ENCODE data around the gene MATN1.

Gene MATN1

DNA sequence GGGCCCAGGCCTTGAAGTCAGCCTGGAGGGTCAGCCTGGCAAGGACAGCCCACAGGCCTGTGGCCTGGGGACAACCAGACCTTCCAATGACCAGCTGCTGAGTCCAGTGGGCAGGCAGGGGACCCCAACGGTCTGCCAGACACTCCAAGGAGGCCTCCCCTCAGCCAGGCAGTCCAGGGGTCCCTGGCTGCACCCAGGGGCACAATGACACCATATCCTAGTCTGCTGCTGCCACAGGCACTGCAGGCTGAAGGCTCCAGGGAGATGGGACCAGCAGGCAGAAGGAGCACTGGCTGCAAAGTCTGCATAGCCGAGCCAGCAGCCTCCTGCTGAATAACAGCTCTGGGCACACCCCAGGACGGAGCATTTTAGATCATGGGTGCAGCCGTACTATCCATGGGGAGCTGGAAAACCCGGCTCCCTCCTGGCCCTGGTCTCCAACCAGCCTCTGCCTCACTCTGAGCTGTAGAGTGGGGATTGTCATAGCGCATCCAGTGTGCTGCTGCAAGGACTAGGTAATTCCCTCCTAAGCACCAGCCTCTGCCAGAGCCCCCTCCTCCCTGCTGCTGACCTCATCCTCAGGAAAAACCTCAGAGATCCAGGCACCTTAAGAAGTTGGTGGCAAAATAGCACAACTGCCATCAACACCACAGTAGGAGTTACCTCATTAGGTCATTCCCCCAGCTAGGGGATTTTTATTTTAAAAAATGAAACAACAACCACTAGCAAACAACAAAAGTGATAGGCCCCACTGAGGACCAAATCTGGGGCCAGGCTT lies 39.0 kb upstream of the MATN1 start:
- DNase-seq, result peak; percentile 57
- Histone ChIP-seq H3K27me3 (ENCODE audit: insufficient read depth, low read depth, severe bottlenecking) (no peaks in the 10 kb centered on the region), H3K4me3 (ENCODE audit: low read depth, low read length) (no peak overlapping the region), H3K9me3 (ENCODE audit: severe bottlenecking) (no peaks in the 10 kb centered on the region), H3K36me3 (no peaks in the 10 kb centered on the region), H3K27ac (peak overlapping the region; percentile 2; the same call in 1 of the 2 replicates)
- no peak for TF ChIP-seq CTCF (IDR thresholded peaks at IDR 0.05; ENCODE audit: low read depth, low read length)

DNA sequence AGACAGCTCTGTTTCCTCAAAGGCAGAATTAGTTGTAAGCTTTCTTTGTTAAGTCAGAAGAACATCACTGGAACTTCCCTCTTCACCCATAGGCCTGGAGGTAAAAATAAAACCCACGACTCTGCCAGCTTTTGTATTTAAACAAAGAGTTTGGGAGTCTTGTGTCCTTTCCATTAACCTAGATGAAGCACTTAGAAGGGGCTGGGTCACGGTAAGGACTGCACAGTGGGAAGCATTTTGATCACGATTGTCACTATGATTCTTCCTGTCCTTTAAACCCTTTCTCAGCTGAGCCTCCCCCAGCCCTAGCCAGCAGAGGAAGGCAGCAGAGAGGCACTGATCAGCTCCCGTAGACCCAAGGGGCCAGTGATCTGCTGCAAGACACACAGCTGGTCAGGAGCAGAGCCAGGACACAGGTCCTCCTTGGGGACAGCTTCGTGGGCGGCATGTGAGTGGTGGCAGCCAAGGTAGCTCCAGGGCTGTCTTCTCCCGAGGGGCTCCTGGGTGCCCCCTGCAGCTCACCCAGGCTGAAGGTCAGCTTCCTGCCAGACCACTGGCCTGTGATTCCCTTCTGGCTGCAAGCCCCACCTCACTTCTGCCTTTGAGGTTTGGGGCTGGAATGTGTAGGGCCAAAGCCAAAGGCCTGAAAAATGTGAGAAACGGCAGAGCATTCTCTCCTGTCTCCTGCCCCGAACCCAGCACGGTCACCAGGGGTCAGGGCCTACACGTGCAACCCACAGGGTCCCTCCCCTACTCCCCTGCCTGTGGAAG lies 38.2 kb upstream of the MATN1 start:
- Histone ChIP-seq H3K9me3 (ENCODE audit: severe bottlenecking) (no peaks in the 10 kb centered on the region), H3K36me3 (no peaks in the 10 kb centered on the region), H3K27ac (peak overlapping the region; percentile 17), H3K4me3 (ENCODE audit: low read depth, low read length) (no peak overlapping the region), H3K27me3 (ENCODE audit: insufficient read depth, low read depth, severe bottlenecking) (no peaks in the 10 kb centered on the region)
- peak; percentile 45 for DNase-seq
- TF ChIP-seq CTCF (IDR thresholded peaks at IDR 0.05; ENCODE audit: low read depth, low read length), result no peak

DNA sequence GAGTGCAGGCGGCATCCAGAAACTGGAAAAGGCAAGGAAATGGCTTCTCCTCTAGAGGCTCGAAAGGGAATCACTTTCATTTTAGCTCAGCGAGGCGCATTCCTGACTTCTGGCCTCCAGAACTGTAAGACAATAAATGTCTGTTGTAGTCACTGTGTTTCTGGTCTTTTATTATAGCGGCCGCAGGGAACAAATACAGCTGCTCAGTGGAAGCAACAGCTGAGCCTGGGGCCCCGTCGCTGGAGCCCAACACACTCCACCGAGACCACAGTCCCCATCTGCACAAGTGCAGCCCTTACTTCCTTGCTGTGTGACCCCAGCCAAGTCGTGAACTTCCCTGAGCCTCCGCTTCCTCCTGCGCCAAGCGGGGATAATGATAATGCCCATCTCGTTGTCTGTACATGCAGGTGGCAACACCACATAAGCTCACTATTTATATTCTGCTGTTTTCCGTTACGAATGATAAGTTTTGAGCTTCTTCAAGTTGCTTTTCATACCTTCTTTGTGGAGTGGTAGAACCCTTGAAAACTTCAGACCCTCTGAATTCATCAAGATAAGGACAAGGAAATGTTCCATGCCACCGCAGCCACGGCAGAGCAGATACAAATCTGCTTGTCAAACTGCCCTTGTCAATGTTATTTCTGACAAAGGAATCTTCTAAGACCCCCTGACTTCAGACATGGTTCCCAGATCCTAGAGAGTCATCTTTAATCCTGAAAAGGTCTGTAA lies 37.4 kb upstream of the MATN1 start:
- H3K27me3 ChIP-seq (ENCODE audit: insufficient read depth, low read depth, severe bottlenecking), result no peaks in the 10 kb centered on the region
- no peak overlapping the region for H3K27ac ChIP-seq
- no peaks in the 10 kb centered on the region for H3K36me3 ChIP-seq
- no peak for TF ChIP-seq CTCF (IDR thresholded peaks at IDR 0.05; ENCODE audit: low read depth, low read length)
- DNase-seq, result no peak
- no peak overlapping the region for H3K4me3 ChIP-seq (ENCODE audit: low read depth, low read length)
- H3K9me3 ChIP-seq (ENCODE audit: severe bottlenecking), result no peaks in the 10 kb centered on the region

DNA sequence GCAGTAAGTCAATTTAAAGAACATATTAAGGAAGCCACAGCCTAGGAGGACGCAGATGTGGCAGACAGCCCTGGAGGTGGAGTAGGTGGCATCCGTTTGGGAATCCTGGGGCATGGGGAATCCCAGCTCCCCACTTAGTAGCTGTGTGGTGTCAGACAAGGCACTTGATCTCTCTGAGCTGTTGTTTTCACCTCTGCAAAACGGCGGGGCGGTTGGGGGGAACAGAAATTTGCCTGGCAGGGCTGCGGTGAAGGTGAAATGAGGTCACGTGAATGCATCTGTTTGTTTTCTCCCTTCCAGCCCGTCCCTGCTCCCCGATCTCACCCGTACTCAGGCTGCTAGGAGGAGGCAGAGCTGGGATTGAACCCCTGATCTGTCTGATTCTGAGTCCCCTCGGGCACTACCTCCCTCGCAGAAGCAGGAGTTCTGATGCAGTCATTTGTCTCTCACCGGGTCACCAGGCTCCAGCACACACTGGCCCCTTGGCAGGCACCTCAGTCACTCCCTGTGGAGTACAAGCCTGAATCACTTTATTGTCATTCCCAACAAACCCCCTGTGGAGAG lies 36.4 kb upstream of the MATN1 start:
- H3K36me3 ChIP-seq, result no peaks in the 10 kb centered on the region
- no peaks in the 10 kb centered on the region for H3K27me3 ChIP-seq (ENCODE audit: insufficient read depth, low read depth, severe bottlenecking)
- H3K27ac ChIP-seq, result no peak overlapping the region
- H3K4me3 ChIP-seq (ENCODE audit: low read depth, low read length), result no peak overlapping the region
- H3K9me3 ChIP-seq (ENCODE audit: severe bottlenecking), result no peaks in the 10 kb centered on the region
- no peak for TF ChIP-seq CTCF (IDR thresholded peaks at IDR 0.05; ENCODE audit: low read depth, low read length)
- DNase-seq, result no peak

- Histone ChIP-seq H3K27me3 (ENCODE audit: insufficient read depth, low read depth, severe bottlenecking) (no peaks in the 10 kb centered on the region), H3K27ac (no peak overlapping the region), H3K4me3 (ENCODE audit: low read depth, low read length) (no peak overlapping the region), H3K9me3 (ENCODE audit: severe bottlenecking) (no peaks in the 10 kb centered on the region), H3K36me3 (no peaks in the 10 kb centered on the region)
- no peak for TF ChIP-seq CTCF (IDR thresholded peaks at IDR 0.05; ENCODE audit: low read depth, low read length)
- peak; percentile 55 for DNase-seq
These were observed 35.5 kb upstream of the MATN1 start for GRCh38 chr1:30758785-30759380.

Measured in WERI-Rb-1 (cell line).